KOPT-K1 (cell line): ENCODE results near the gene EVI5.
A peak's percentile ranks its signal among the peaks of the same experiment; 100 is the strongest.
"Not testable (repeated sequence)": the region's sequence is repeated elsewhere in the genome, so short reads cannot be mapped to it uniquely, and the experiment has no call there.

ENCODE experiments used
- H3K27ac ChIP-seq: fragments of 200-600 bp; sonication (generic); 2 replicates; pipeline ENCODE4 v1.5.1; 2016; ENCODE audit warnings: antibody characterized with exemption, mild to moderate bottlenecking, low read depth, low read length; ENCODE audit not compliant: poor library complexity, severe bottlenecking
- H3K36me3 ChIP-seq: fragments of 200-600 bp; sonication (generic); 2 replicates; pipeline ENCODE4 v1.5.1; 2017; ENCODE audit warnings: antibody characterized with exemption, mild to moderate bottlenecking, low read length, moderate library complexity; ENCODE audit not compliant: insufficient read depth
- H3K9me3 ChIP-seq: fragments of 200-600 bp; sonication (generic); 2 replicates; pipeline ENCODE4 v1.5.1; 2017; ENCODE audit warnings: antibody characterized with exemption, low read length, mild to moderate bottlenecking; ENCODE audit not compliant: insufficient read depth, poor library complexity, severe bottlenecking

EVI5 gene

DNA sequence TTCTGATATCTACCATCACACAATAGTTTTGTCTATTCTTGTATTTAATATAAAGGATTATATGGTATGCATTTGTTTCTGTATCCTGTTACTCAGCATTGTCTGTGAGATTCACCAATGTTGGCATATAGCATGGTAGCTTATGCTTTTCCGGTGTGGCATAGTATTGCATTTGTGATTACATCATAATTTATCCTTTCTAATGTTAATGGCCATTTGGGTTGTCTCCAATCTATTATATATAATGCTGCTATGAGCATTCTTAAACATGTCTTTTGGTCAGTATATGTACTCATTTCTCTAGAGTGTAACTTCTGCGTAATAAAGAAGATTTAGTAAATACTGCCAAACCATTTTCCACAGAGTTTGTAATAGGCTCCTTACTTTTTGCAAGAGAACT lies 257.2 kb downstream of the EVI5 start:
- H3K9me3 ChIP-seq, result no peaks in the 10 kb centered on the region
- no peak overlapping the region for H3K27ac ChIP-seq
- no peaks in the 10 kb centered on the region for H3K36me3 ChIP-seq

DNA sequence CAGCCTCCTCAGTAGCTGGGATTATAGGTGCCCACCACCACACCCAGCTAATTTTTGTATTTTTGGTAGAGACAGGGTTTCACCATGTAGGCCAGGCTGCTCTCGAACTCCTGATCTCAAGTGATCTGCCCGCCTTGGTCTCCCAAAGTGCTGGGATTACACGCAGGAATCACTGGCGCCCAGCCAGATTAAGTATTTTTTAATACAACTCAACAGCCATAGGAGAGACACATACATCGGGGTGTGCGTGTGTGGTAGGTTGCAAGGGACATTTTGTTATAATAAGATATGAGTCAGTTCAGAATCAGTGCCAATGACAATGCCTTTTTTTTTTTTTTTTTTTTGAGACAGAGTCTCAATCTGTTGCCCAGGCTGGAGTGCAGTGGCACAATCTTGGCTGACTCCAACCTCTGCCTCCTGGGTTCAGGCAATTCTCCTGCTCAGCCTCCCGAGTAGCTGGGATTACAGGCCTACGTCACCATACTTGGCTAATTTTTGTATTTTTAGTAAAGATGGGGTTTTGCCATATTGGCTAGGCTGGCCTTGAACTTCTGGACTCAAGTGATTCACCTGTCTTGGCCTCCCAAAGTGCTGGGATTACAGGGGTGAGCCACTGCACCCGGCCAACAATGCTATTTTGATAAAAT lies 259.8 kb downstream of the EVI5 start:
- not testable (repeated sequence) for H3K36me3 ChIP-seq, H3K27ac ChIP-seq, H3K9me3 ChIP-seq

DNA sequence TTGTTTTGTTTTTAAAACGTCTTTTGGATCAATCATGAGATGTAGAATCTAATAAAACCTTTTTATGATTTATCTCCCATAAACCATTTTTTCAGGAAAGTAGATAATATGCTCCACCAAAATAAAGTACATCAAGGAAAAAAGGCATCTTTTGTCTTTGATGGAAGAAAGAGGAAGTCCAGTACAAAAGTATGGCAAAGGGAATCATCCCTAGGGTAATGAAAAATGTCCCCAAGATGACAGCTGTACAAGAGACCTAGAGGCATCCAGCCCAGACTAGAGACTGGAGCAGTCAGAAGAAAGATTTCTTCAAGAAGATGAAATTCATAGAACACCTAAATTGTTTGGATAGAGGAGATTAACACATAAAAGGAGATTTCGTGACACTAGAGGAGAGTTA lies 265.9 kb downstream of the EVI5 start:
- Histone ChIP-seq H3K9me3 (no peaks in the 10 kb centered on the region), H3K27ac (no peak overlapping the region)

DNA sequence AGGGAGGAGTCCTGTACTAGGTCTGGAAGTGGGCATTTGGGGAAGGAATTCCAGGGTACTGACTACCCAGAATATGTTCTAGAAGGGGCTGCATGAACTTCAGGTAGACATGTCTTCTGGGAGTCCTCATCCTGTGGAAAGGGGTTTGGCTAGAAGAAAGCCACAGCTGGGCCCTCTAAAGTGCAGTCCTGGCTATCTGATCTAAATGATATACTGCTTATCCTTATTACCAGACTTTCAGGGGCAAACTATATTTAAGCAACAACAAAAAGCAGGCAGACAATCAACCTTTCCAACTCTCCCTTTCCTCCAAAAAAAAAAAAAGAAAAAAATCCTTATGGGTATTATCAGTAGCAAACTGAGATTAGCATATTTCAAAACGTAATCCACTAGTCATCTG lies 268.3 kb downstream of the EVI5 start:
- no peaks in the 10 kb centered on the region for H3K36me3 ChIP-seq
- H3K27ac ChIP-seq, result no peak overlapping the region
- H3K9me3 ChIP-seq, result no peaks in the 10 kb centered on the region

More for the DNA sequence above, 265.9 kb downstream of the EVI5 start:
- H3K36me3 ChIP-seq, result no peaks in the 10 kb centered on the region

DNA sequence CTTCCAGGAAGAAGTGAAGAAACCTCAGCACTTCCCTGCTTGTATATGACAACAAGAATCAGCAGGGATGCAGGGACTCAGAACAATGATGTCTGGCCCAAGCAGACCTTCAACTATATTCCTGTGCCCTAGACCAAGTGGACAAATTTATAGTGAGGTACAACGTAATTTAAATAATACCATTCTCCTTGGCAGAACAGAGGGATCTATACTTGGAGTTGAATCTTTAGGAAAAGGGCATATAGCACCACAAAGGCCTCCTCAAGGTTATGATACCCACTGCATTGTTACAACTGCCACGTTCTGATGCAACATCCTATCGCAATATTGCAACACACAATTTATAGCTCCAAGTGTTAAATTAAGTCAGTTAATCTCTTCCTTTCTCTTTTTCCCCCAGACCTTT lies 269.1 kb downstream of the EVI5 start:
- H3K36me3 ChIP-seq, result no peaks in the 10 kb centered on the region
- no peak overlapping the region for H3K27ac ChIP-seq
- H3K9me3 ChIP-seq, result no peaks in the 10 kb centered on the region

DNA sequence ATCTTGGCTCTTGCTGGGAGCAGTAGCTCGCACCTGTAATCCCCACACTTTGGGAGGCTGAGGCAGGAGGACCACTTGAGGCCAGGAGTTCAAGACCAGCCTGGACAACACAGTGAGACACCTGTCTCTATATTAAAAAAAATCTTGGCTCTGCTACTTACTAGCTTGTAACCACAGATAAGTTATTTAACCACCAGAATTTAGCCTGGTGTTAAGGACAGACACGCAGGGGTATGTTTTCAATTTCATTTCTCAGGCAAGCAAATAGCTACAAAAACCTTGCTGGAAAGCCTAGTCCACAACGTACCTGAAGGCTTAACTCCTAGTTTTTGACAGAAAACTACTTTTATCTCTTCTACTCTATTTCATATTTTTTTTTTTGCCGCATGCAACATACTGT lies 273.4 kb downstream of the EVI5 start:
- no peaks in the 10 kb centered on the region for H3K36me3 ChIP-seq
- H3K27ac ChIP-seq, result no peak overlapping the region
- no peaks in the 10 kb centered on the region for H3K9me3 ChIP-seq

DNA sequence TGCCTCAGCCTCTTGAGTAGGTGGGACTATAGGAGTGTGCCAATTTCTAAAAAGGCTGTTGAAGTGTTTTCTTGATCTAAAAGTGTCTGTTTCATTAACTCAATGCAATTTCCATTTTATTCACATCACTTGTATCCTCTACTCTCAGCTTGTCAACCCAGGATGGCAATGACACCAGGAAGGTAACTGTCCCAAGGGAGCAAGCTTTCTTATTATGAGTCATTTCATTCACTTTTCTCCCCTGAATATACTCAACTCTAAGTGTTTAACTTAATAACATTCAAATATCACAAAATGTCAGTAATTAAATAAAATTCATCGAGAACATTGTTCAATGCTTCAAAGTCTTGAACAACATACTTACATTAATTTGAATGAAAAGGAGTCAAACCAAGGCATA lies 275.3 kb downstream of the EVI5 start:
- H3K27ac ChIP-seq, result no peak overlapping the region
- no peaks in the 10 kb centered on the region for H3K36me3 ChIP-seq
- no peaks in the 10 kb centered on the region for H3K9me3 ChIP-seq

DNA sequence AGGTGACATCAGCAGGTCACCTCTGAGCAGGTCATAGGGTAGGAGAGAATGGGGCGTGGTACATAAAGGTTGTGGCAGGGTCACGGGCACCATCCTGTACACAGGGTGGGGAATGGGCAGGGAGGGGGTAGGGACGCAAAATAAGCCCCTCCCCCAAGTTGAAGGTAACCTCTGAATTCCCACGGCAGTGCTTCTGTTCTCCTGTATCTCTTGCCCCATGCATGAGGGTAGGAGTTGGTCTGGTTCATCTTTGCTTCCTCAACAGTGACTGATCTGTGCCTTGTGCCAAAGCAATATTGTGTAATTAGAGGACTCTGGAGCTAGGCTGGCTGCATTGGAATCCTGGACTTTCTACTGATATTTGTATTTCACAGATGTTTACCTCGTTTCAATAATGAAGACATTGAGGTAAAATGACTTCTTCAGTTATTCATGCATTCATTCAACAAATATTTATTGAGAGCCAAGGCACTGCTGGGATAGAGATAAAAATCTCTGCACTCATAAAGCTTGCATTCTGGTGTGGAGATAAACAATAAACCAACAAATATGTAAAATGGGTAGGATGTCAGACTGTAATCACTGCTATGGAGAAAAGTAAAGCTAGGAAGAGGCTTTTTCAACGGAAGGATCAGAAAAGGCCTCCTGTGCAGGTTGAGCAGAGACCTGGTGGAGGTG lies 279.8 kb downstream of the EVI5 start:
- peak overlapping the region; percentile 95 for H3K27ac ChIP-seq
- no peaks in the 10 kb centered on the region for H3K36me3 ChIP-seq
- no peaks in the 10 kb centered on the region for H3K9me3 ChIP-seq

DNA sequence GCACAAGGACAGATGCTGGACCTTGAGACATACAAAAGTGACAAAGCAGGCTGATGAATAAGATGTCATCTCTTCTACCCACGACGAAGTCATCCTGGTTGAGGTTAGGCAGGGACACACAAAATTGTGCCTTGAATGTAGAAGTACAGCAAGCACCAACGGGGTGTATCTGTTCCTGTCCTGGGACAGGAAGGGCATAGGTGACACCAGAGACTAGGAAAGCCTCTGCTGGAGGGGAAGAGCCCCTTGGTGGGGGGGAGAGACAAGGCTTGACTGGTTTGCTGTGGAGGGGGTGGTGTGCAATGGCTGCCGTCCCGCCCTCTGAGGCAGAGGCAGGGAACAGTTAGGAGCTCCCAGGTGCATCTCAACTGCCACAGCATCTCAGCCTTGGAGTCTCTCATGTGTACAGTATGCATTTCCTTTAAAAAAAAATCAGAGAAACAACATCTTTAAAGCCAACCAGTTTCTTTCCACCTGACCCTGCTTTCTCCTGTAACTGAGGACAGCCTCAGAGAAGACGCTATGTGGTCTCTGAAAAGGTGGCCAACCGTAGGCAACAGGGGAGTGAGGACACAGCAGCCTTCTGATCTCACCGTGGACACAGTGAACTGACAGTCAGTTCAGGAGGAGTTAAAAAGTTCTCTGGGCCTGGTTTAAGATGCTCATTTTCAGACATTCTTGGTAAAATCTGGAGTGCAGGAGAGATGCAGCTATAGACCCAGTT lies 280.5 kb downstream of the EVI5 start:
- Histone ChIP-seq H3K9me3 (no peaks in the 10 kb centered on the region), H3K27ac (peak overlapping the region; percentile 95), H3K36me3 (no peaks in the 10 kb centered on the region)

DNA sequence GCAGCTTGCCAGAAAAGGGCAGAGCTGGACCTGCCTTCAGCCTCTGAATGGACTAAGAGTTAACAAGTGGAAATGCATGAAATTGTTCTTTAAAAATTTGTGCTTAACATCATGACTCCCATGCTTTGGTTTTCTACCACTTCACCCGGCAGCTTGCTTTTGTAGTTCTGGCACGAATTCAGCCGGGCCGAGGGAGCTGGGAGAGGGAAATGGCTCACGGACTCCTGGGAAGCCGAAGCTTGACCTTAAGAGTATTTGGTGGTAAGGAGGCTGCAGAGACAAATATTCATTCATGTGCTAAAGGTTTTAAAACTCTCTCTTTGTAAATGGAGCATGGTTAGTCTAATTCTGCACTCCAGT lies 281.0 kb downstream of the EVI5 start:
- Histone ChIP-seq H3K9me3 (no peaks in the 10 kb centered on the region), H3K27ac (peak overlapping the region; percentile 95), H3K36me3 (no peaks in the 10 kb centered on the region)

DNA sequence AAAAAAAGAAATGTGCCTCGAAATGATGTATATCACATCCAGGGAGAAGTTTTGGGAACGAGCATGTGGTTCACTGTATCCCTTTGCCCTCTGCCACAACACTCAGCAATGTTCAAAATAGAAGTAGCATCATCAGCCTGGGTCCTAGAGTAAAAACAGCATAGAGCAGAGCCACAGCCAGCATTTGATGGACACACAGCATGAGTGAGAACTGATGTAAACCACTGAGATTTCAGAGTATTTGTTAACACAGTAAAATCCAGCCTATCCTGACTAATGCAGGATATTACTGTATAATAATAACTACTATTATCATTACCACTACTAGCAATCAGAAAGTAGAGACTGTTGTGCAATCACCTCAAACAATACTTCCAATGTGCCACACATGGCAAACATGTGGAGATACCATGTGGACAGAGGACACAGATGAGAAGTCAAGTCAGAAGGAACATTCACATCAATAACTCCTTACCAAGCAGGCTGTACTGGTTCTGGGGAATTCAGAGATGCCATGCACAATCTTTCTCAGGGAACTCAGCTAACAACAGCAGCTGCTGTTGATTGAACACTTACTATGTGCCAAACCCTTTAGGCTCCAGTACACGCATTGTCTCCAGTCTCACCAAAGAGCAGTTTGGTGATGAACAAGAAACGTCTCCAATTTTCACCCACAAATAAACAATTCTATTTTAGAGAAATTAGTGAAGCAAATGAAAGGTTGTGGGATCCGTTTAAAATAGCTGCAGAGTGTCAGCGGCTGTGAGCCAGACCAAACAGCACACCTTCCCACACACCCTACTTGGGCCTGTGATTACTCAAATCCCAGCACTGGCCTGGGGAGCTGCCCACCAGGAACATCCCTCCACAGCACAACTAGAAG lies 281.6 kb downstream of the EVI5 start:
- Histone ChIP-seq H3K27ac (peak overlapping the region; percentile 95), H3K9me3 (no peaks in the 10 kb centered on the region), H3K36me3 (no peaks in the 10 kb centered on the region)

DNA sequence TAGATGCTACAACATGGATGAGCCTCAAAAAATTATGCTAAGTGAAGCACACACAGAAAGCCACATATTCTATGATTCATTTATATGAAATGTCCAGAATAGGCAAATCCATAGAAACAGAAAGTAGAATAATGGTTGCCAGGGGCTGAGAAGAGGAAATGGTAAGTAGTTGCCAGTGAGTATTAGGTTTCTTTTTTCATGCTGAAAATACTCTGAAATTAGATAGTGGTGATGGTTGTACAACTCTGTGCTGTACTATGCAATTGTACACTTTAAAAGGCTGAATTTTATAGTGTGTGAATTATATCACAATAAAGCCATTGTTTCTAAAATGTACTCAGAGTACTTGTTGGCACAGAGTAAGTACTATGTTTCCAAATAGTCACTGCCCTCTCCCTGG lies 282.7 kb downstream of the EVI5 start:
- Histone ChIP-seq H3K27ac (no peak overlapping the region), H3K36me3 (no peaks in the 10 kb centered on the region)

DNA sequence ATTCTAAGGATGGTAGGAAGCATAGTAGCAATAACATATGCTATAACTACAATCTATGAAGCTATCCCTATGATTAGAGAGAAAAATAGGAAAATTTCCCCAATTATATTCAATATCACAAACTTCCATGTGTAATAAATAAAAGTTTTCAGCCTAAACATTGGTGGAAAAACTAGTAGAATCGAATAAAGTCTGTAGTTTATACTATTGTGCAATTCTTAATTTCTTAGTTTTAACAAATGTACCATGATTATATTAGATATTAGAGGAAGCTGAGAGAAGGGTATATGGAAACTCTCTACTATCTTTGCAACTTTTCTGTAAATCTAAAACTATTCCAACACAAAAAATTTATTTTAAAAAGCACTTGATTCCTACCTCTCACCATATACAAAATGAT lies 284.4 kb downstream of the EVI5 start:
- no peaks in the 10 kb centered on the region for H3K9me3 ChIP-seq
- no peak overlapping the region for H3K27ac ChIP-seq
- H3K36me3 ChIP-seq, result no peaks in the 10 kb centered on the region

More for the DNA sequence above, 282.7 kb downstream of the EVI5 start:
- no peaks in the 10 kb centered on the region for H3K9me3 ChIP-seq

DNA sequence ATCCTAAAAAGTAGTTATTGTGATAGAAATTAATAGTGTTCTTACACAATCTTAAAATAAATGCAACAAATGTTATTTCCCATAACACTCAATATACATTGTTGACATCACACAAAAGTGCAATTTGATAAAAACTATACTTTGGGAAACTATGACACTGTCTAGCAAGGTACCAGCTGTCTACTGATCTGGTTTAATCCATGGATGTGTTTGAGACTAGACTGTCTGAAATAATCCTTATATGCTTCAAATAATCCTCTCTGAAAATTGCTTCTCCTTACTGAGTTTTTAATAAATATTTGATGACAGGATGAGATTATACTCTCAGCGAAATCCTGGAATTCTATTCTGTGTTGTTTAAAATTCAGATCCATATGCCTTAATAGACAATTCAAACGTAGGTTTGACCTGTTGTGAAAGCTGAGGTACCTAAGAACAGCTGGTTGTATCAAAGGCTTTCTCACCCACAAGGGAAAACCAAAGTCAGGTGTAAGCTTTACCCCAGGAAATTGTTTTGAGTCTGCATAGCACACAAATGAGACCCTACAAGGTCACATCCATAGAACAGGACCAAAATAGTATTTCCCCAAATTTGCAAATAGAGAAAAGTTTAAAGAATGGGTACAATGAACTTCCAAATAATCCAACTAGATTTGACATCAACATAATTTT lies 289.4 kb downstream of the EVI5 start:
- peak overlapping the region; percentile 28 for H3K27ac ChIP-seq
- no peaks in the 10 kb centered on the region for H3K36me3 ChIP-seq
- H3K9me3 ChIP-seq, result no peaks in the 10 kb centered on the region
